HG02973 (cell line): ENCODE results near the gene OXSM.

ENCODE experiments used
- ATAC-seq: cut with Tn5 transposase; IDR thresholded peaks from one replicate; pipeline ENCODE4 v1.9.1; 2021; ENCODE audit warnings: moderate library complexity; ENCODE audit not compliant: unreplicated experiment

The OXSM gene

DNA sequence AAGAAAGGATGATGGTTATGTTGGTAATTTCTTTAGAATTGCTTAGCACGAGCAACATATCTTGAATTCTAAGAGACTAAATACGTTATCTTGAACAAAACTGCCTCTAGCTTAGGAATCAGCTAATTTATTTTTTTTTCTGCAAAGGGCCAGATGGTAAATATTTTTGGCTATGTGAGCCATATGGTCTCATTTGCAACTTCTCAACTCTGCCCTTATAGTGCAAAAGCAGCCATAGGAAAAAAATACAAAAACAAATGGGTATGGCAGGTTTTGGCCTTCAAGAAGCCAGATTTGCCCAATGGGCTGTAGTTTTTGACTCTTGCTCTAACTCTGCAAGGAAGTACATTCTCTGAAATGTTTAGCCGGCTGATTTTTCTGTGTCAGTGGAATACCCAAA, 11.9 kb downstream of the OXSM start:
- no peak for ATAC-seq

DNA sequence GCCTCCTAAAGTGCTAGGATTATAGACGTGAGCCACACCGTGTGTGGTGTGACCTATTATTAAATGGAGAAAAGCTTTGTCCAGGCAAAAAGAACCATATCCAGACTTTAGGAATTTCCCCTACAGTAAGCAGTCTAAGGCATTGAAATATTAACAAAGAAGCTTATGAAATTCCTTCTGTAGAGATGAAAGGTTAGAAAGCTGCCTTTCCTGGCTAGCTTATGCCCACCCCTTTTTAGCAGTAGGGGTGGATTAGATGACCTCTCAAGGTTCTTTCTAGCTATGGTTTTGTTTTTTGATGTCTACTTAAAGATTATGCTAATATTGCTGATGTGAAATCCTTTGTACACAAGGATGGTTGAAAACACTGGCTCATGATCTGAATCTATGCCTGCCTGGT, 13.9 kb downstream of the OXSM start:
- no peak for ATAC-seq

DNA sequence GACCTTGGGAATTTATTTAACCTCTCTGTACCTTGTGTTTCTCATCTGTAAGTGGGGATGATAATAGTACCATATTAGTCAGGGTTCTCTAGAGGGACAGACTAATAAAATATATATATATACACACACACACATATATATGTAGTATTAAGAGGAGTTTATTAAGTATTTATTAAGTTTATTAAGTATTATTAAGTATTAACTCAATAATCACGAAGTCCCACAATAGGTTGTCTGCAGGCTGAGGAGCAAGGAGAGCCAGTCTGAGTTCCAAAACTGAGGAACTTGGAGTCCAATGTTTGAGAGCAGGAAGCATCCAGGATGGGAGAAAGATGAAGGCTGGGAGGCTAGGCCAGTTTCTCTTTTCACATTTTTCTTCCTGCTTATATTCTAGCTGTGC, 14.8 kb downstream of the OXSM start:
- ATAC-seq, result no peak

DNA sequence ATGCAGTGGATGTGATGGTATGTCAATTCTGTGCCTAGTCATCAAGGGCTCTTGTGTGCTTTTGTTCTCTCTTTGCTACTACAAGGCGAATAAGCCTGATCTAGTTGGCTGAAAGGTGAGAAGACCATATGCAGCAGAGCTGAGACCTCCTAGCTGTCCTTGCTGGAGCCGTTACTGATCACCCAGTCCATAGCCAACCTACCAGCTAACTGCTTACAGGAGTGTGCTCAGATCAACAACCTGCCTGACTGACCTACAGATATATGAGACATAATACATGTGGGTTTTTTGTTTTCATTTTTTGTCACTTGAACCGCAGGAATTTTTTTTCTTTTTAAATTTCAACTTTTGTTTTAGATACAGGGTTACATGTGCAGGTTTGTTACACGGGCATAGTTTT, 22.8 kb downstream of the OXSM start:
- no peak for ATAC-seq

DNA sequence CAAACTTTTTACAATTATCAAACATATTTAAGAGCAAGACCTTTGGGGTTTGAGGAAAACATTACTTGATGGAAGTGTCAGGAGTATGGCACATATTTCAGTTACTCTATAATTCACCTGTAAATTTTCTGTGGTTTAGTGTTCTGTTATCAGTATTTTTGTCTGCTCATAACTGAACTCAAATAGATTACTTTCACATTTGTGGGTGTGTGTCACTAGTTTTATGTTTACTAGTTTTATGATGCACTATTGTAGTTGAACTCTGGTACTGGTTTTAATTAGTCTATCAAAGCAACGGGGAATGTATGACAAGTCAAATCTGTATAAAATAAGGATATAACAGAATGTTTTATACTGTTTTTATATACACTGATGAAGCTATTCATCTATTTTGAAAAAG, 27.2 kb downstream of the OXSM start:
- ATAC-seq, result peak; percentile 65

DNA sequence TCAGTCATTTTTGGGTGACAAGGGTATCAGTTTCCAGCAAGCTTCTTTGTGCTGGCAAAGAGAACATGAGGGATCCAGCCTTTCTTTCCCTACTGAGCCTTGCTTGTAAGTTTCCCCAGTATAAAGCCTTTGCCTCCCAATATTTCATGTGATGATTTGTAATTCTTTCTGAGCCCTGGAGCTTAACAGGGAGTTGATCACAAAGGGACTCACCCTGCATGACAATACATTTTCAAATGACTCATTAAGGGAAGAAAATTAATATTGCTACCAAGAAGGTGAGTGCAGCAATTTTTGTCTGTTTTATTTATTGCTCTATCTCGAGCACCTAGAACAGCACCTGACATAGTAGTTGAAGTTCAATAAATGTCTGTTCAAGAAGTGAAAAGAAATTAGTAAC, 27.7 kb downstream of the OXSM start:
- no peak for ATAC-seq

DNA sequence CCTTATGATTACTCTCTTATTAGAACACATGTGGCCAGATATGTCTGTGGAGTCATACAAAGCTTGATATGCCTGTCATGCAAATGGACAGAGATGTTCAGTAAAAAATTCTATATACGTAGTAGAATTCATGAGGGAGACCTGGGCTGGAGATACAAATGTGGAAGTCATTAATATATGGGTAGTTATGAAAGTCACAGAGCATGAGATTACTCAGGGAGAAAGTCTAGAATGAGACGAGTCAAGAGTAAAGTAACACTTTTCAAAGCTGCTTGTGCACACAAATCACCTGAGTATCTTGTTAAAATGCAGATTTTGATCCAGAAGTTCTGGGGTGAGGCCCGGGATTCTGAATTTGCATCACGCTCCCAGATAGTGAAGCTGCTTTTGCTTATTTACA, 28.4 kb downstream of the OXSM start:
- no peak for ATAC-seq

DNA sequence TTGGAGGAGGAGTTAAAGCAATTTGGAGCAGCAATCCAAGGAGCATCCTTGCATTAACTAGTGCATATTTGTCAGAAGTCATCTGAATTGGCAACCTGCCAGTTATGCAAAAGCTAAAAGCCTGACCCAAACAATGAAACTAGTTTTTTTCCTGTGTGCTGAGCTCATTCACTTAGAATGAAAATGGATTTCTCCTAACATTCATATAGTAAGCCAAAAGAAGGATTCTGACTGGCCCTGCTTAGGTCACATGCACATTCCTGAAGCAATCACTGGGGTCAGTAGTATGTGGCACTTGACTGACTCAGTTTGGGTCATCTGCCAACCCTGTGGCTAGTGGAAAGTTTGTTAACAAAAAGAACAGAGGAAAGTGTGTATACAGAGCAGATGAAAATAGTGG, 30.5 kb downstream of the OXSM start:
- no peak for ATAC-seq

DNA sequence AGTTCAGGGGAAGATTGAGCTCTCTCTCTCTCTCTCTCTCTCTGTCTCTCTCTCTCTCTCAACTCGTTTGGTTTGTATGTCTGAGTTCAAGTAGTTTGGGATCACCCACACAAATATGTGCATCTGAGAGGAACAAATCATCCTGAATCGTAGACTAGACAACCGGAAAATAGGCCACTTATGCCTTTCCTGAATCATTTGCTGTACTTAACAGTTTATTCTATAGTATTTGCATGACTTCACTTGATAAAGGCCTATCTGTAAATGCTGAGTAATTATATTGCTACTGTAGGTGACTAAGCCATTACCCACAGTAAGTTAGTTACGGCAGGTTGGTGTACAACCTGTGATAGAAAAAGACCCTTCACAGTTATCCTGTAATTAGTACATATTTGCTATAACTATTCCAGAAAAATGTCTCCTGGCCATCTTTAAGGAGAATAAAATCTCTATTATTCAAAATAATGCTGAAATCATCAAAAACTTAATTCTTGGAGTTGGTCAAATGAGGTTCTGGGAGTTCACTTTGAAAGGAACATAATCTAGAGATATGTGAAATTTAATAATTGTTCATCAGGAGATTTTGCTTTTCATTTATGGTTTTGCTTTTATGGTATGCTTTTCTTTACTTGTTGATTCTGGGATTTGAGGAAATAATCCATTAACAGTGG, 31.1 kb downstream of the OXSM start:
- no peak for ATAC-seq

DNA sequence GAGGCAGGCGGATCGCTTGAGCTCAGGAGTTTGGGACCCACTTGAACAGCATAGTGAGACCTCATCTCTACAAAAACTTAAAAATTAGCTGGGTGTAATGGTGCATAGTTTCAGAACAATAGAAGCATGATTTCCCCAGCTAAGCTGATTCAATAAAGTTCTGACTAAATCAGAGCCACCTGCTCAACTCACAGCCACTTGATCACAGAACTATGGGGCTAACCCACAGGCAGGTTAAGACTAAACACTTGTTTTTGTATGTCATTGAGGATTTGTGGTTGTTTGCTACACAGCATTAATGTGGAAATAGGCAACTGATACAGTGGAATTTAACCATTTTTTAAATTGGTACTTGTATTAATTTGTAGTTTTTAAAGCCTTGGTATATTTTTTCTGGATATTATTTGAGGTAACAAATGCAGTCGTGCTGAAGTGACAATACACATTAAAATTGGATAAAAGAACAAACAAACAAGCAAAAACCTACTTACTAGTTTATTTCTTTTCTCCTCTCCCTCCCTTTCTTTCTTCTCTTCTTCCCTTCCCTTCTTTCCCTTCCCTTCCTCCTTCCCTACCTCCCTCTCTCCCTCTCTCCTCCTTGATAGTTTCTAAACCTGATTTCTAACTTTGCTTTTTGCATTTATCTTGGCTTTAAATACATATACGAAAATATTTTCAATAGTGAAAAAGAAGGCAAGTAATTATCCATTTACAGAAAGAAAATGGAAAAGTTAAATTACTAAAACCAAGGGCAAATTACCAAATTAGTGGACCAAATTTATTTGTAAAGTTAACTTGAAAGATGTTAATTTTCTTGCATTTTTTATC, 32.1 kb downstream of the OXSM start:
- no peak for ATAC-seq

DNA sequence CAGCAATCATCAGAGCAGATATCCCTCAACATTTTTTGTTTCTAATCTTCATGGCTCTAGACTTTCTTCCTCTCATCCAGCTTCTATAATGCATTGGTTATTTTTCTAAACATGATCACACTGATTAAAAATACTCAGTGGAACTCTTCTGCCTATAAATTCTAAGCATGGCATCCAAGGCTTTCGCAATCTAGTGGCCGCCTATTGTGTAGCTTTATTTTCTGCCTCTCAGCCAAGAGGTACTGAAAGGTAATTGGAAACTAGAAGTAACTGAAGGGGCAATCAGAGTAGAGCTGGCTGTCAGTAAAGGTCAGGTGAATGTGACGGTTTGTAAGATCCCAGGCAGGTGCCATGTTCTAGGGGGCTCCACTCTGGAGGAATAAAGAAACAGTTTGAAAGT, 33.4 kb downstream of the OXSM start:
- ATAC-seq, result no peak

DNA sequence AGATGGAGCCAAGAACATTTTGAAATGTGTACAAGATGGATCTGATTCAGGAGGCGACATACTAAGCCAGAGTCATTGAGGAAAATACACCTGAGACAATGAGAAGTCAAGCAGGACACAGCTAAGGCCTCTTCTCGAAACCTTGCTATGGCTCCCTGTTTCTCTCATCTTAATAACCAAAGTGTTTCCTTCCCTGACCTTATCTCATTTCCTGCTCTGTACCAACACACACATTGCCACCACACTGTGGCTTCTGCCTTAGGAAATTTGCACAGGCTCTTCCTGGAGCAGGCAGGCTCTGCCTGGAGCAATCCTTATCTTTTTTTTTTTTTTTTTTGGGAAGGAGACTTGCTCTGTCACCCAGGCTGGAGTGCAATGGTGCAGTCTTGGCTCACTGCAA, 36.6 kb downstream of the OXSM start:
- no peak for ATAC-seq

DNA sequence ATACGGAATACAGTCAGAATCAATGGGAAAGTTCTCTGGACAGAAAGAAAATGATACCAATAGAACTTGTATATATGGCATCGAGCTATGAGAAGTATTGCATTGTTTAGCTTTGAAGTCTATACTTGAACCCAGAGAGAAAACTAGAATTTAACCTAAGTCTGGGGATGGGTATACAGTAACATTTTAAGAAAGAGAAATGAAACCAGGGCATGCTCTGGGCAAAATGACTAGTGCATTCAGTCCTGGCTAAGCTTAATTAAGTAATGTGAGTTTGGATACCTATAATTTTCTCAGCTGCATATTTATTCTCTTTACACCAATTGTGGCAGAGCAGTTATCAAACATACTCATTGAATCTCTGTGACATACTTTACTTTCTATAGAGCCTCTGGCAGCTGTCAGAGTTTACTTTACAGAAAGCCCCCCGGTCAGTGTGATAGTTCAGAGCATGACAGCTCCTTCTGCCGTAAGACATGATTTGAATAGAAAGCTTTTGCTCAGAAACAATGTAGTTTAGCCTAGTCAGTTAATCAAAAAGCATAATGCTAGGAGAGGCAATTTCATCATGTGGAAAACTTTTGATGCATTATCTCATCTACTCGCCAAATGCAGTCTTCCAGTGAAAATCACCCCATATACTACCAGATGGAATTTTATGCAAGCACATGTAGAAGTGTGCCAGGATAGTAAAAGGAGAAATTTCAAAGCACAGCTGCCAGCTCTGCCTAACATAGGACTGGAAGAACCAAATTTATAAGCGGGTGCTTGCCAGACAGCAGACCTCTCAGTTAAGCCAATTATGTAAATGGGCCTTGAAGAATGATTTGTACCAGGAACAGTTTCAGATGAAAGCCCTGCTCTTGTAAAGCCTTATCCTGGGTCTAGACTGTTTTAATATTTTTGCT, 40.7 kb downstream of the OXSM start:
- no peak for ATAC-seq

DNA sequence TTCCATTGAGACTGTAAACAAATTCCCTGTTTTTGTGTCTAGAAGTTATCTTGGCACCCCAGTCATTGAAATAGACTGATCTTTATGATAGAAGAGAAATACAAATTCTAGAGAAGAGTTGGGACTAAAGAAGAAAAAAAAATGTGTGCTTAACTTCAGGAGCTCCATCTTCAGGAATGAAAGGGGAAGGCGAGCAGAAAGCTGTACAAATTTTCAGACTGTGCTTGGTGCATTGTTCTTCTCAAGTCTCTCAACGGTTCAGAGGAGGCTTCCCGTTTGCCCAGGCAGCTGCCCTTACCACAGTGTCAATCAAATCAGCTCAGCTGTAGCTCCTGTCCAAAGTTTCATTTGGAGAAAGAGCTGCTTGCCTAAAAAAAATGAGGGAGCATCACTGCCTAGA, 41.7 kb downstream of the OXSM start:
- ATAC-seq, result no peak

DNA sequence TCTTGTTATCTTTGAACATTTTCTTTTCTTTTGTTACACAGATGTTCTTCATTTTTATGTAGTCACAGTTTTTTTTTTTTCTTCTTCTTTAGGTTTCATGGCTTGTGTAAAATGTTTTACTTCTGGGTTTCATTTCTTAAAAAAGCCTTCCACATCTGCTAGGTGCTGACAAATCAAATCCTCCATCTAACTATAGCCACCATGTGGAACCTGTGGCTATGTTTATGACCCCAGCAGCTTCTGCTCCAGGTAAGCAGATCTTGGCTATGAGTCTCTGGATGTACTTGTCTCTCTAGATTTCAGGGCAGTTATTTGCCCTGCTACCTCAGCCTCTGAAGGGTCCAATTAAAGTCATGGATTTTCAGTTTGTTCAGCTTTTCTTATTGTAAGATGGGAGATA, 44.5 kb downstream of the OXSM start:
- ATAC-seq, result peak; percentile 74

DNA sequence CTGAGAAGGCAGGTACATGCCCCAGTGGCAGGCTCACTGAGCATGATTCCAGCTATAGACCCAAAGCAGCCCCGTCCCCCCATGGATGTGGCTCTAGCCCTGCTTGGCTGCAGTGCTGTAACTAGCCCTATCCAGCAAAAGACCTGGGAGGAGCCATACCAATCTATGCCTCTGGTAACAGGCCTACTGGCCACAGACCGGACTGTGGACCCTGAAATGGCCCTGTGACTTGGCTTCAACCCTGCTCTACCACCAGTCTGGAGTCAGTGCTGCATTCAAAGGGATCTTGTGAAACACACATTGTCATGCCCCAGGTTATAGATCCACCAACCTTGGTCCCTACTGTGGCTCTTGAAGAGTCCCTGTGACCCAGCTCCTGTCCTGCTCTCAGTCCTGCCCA, 46.7 kb downstream of the OXSM start:
- ATAC-seq, result no peak

DNA sequence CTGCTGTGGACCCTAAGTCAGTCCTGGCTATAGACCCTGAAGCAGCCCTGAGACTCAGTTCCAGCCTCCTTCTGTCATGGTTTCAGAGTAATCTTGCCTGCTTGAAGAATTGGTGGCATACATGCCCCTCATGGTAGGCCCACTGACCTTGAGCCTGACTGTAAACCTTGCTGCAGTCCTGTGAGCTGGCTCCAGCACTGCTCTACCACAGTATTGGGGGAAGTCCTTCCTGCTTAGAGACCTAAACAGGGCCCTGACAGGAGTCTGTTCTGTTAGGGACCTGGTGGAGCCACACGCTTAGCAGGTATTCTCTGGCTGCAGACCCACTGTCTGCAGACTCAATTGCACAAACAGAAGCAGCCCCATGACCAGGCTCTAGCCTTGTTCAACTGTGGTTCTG, 47.1 kb downstream of the OXSM start:
- ATAC-seq, result no peak

DNA sequence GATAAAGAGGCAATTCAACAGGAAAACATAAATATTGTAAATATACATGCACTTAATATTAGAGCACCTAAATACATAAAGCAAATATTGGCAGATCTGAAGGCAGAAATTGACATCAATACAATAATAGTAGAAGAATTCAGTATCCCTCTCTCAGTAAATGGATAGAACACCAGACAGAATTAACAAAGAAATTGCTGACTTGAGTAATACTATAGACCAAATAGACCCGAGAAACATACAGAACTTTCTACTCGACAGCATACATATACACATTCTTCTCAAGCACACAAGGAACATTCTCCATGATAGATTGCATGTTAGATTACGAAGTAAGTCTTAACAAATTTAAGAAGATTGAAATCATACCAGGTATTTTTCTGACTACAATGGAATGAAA, 50.2 kb downstream of the OXSM start:
- ATAC-seq, result no peak

DNA sequence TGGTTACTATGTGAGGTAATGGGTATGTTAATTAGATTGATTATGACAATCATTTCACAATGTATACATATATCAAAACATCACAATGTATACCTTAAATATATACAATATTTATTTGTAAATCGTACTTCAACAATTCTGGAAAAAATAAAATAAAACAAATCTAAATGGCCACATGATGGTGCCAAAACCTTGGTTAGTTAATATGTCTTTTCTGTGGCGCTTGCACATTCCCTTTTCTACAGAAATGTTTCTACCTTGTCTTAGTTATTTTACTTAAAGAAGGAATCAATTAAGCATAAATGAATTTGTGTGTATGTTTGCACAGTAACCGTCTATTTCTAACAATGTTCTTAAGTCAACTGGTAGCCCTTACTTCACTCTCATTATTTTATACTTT, 53.4 kb downstream of the OXSM start:
- ATAC-seq, result no peak
